Measurements from ENCODE around the gene HLA-F.
A peak's percentile ranks its signal among the peaks of the same experiment; 100 is the strongest.

Gene HLA-F

GRCh38 chr6:29744621-29745020 is 21.4 kb downstream of the HLA-F start:
- no peak for DNase-seq

DNA sequence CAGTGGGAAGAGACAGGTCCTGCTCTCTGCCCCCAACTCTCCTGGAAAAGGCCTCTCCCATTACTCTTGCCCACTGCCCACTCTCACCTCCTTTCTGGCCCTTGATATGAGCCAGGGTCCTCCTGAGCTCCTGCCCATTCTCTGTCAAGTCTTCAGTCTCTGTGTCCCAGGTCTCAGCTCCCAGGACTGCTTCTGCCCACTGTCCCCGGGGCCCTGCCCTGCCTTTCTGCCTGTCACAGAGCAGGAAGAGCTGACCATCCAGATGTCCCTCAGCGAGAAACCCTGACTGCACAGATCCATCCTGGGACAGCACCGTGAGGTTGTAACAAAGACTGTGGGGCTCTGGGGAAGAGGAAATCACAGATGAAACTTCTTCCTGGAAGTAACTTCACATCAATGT is 22.2 kb downstream of the HLA-F start:
- no peak for DNase-seq

DNA sequence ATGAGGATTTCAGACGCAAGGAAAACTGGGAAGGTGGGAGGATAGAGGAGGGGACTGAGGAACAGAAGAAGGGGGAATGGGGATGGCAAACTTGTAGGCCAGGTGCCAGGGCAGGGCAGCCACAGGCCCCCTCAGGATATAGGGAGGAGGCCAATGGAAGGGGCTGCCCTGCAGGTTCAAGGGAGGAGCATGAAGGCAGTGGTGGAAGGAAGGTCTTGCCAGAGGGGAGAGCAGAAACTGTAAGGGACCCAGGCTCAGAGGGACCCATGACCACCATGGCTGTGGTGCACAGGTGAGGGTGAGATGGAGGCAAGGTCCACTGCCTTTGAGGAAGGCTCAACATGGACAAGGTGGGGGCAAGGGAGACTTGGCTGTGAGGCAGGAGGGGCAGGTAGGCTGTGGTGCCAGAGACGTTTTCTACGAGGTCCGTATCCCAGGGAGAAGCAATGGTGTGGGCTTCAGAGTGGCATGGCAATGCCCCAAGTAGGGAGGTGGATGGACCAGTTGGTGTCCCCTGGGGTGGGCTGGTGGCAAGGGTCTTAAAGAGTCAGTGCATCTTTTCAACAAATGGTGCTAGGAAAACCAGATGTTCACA is 22.7 kb downstream of the HLA-F start:
- DNase-seq = no peak

GRCh38 chr6:29746846-29747687 is 23.8 kb downstream of the HLA-F start:
- no peak for DNase-seq

GRCh38 chr6:29747688-29748250 is 24.5 kb downstream of the HLA-F start:
- DNase-seq = no peak

- peak; percentile 84 for DNase-seq
Measured at GRCh38 chr6:29748391-29749307, 25.4 kb downstream of the HLA-F start.

DNA sequence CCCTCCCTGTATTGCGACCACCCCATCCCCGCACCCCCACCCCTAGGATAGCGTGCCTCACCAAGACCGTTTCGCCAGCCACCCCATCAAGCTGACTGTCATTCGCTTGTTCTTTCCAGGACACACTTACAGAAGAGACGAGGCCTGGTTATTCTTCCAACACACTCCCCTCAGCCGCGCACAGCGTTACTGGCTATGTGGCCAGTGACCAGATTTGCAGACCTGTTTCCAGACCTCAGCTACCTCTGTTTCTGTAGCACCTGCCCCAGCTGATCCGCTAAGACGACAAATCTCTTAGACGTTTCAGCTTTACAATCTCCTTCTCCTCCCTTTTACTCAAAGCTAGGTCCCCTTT is 26.1 kb downstream of the HLA-F start:
- no peak for DNase-seq

DNA sequence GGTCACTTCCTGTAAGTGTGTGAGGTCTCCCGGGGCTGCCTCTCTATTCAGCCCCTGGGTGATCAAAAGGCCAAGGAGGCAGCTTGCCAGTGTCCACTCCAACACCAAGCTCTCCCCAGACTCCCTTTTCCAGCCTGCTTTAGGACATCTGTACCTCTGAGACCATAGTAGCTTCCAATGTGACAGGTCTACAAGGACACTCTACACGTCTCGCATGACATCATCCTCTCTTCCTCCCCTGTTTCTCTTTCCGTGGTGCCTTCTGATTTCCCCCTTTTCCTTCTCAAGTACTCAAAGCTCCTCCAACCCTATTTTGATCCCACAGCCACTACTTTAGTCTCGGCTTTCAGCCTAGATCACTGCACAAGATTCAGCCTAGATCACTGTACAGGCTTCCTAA is 26.4 kb downstream of the HLA-F start:
- DNase-seq = no peak

DNA sequence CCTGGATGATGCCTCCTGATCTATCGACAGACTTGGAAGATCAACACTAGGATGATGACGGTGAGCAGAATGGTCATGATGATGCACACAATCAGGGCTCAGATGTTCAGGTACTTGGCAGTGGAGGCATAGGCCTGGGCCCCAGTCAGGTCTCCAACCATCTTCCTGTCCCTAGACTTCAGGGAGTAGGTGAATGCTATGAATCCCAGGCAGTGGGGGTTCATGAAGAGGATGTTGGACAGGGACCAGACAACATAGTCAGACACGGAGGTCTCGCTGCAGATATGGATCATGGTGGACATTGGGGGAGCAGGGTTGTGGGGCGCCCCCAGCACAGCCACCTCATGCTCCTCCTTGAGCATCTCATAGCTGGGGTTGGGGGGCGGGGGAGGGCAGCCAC is 27.5 kb downstream of the HLA-F start:
- DNase-seq = no peak

DNA sequence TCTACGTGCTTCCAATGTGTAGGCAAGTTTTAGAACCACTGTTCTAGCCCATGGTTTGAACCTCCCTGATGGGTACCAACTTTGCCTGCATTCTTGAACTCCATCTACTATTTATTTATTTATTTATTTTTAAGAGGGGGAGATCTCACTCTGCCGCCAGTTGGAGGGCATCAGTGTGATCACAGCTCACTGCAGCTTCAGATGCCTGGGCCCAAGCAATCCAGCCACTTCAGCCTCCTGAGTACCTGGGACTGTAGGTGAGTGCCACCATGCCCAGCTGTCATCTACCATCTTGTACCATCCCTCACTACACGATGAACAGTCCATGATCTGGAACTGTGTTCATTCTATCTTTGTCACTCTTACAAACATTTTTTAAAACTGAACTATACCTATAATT is 28.2 kb downstream of the HLA-F start:
- no peak for DNase-seq

DNA sequence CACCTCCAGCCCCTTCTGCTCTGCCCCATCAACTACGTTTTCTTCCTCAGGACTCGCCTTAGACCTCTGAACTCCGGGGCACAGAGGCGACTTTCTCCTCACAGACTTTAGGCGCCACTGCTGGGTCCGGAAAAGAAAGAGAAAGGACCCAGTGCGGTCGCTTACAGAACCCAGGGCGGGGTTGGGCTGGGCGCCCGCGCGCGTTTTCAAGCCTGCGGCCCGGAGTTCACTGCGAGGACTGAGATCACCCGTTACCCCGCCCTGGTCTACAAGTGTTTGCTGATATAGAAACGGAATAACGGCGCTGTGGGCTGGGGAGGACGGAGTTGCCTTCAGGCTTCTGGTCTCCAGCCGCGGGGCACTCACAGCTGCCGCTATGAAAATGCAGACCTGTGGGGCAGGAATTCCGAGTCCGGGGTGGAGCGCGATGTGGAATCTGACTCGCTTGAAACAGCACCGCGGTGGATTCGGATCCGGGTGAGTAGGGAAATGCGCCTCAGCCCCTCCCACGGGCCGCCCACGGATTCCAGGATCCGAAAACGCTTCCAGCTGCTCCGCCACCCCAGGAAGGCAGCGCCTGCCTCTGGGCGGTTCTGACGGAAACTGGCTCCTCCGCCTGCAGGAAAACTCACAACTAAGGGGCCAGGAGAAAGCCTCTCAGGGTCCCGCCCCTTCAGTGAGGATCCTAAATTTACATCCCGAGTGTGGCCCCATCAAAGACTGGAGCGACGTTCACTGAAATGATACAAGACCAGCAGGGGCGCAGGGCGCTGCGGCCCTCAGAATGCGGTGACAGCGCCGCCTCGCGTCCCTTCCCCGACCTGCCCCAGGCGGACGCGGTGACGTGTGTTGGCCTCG is 29.4 kb downstream of the HLA-F start:
- DNase-seq = peak; percentile 80

GRCh38 chr6:29753309-29753644 is 30.0 kb downstream of the HLA-F start:
- no peak for DNase-seq

DNA sequence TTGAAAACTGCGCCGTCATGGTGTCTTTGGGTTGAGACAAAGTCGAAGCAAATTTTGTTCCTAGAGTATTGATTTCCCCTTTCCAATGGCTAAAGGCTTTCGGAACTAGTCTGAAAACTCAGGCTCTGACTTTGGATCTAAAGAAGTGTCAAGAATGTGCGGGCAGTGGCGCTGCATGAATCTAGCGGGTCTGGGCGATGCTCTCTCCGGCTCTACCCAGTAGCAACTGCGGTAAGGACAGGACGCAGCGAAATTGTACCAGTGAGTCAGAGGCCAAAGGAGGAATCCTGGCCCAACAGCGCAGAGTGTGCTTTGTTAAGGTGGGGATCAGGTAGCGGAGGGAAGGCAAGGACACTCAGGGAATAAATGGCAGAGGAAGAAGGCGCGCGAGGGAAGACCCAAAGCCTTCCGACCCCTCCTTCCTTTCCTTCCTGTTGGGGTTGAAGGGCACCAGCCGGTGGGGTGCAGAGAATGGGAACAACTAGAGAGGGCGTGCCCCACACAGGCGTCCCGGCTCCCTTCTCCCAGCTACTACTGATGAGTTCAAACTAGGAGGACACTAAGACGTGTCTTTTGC is 32.1 kb downstream of the HLA-F start:
- DNase-seq = no peak

DNA sequence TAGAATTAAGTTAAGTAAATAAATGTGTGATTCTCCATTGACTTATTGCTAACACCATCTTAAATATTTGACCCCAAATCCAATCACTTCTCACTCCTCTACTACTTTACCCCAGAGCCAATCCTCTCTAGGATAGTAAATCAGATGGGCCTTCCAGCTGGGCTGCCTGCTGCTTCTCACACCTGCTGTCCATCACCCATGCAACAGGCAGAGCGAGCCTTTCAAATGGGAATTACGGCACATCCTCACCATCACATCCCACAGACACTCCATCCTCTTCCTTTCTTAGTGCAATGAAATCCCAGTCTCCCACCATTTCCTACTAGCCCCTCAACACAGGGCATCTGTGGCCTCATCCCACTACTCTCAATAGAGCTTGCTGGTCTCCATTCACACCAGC is 34.0 kb downstream of the HLA-F start:
- no peak for DNase-seq

DNA sequence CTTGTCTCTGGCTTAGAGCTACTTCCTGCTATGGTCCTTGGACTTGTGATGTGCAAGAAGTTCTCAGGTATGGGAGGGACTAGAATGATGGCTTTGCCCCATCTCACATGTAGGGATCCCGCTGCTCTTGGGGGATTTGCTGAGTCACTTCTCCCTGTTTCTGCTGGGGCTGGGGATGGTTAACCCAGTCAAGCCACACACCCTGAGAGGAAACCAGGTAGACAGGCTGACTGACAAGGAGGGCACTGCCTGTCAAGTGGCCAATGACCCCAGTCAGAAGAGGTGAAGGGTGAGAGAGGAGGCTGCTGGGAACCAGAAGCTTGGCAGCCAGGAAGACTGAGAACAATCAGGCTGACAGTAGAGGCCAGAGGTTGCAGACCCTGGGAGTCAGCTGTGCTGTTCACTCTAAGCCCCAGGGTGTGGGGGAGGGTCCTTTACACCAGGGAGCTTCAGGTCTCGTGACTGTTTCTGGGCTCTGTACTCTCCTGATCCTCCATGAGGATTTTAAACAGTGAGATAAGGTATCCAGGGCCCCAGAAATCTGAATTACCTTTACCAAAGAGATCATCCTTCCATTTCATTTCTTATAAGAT is 34.6 kb downstream of the HLA-F start:
- DNase-seq = no peak

GRCh38 chr6:29758761-29759160 is 35.5 kb downstream of the HLA-F start:
- no peak for DNase-seq

- DNase-seq = no peak
Measured at GRCh38 chr6:29759457-29759856, 36.2 kb downstream of the HLA-F start.

- no peak for DNase-seq
Measured at GRCh38 chr6:29760328-29760727, 37.1 kb downstream of the HLA-F start.

GRCh38 chr6:29762051-29762450 is 38.8 kb downstream of the HLA-F start:
- DNase-seq = no peak

- no peak for DNase-seq
Measured at GRCh38 chr6:29762781-29763214, 39.6 kb downstream of the HLA-F start.

DNA sequence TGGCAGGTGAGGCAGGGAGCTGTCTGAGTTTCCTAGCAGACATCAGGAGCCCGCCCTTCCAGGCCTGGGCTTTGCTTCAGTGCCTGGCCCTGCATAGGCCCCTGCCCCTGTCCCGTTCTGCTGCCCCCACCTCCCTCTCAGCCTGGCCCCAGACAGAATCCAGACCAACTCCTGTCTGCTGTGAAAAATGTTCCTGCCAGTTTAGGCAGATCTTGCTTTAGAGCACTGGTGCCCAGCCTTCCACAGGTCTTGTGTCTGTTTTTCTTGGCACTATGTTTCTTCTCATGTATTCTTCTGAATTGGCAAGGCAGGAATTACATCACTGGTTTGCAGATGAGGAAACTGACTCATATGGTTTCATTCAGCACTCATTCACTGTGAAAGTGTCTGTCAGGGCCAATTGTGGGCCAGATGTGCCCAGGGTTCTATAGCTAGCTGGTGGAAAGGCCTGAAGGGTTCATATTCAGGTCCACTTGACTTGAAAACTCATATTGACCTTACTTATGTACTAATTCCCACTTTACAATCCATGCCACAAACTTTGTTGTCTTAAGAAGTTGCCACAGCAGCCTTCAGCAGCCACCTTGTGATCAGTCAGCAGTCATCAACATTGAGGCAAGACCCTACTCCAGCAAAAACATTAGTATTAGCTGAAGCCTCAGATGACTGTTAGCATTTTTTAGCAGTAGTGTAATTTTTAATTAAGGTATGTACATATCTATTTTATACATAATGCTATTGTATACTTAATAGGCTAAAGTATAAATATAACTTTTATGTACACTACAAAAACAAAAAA is 40.5 kb downstream of the HLA-F start:
- DNase-seq = no peak

Data from activated gamma-delta T cell treated with Interleukin-2 at 50 U/mL for 16 hours (primary cell).